Stimulated activated CD8-positive, alpha-beta memory T cell treated with anti-CD3 and anti-CD28 coated beads, Interleukin-12 subunit alpha, Interleukin-12 subunit beta, amount 100 ng/mL, for 4 hours (primary cell): Measurements from ENCODE around the gene UBP1.
"Not testable (repeated sequence)": the region's sequence is repeated elsewhere in the genome, so short reads cannot be mapped to it uniquely, and the experiment has no call there.

ENCODE experiments used
- DNase-seq: peaks from one replicate; pipeline ENCODE4 v3.0.0-alpha.2; 2020; ENCODE audit warnings: low read depth

UBP1 gene, protein sequence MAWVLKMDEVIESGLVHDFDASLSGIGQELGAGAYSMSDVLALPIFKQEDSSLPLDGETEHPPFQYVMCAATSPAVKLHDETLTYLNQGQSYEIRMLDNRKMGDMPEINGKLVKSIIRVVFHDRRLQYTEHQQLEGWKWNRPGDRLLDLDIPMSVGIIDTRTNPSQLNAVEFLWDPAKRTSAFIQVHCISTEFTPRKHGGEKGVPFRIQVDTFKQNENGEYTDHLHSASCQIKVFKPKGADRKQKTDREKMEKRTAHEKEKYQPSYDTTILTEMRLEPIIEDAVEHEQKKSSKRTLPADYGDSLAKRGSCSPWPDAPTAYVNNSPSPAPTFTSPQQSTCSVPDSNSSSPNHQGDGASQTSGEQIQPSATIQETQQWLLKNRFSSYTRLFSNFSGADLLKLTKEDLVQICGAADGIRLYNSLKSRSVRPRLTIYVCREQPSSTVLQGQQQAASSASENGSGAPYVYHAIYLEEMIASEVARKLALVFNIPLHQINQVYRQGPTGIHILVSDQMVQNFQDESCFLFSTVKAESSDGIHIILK

DNA sequence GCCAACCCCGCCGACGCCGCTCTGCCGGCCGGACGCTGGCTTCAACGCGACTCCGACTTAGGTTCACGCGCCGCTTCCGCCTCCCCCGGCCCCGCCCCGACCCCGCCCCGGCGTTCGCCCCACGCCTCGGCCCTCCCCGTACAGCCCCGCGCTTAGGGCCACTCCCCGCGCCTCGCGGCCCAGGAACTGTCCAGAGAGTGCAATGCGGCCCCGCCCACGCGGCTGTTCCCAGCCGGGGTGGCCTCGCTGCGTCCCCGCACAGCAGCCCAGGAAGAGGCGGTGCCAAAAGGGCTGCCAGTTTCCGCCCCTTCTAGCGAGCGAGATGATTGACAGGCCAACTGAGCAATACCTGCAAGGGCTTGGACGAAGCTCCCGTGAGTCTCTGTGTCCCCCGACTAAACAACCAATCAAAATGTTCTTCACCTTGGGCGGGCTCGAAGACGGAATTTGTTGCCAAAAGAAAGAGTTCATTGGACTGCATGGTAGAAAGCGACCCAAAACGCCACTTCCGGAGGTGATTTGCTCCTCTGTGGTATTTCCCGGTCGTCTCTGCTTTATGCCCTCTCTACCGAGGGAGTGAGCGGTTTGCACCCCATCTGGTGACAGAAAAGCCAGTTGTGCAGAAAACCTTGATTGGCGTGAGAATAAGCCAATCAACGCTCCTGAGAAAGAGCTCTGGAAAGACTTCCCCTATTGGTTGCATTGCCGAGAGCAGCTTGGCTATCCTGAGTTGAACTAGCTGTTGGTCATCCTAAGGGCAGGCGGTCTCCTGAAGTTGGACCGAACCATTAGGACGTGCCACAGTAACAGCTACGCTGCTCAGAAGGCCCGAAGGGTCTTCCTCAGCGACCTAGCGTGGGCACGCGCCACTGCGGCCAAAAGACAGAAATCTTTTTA is at the start of gene UBP1:
TSS of gene UBP1 (minus strand) at position 78 of the 897 bp plus-strand sequence. CDS start 557 bp downstream, outside the sequence.
- DNase-seq = peak; percentile 95

- DNase-seq = no peak
These were observed 48.5 kb upstream of the UBP1 start for GRCh38 chr3:33488683-33489082.

DNA sequence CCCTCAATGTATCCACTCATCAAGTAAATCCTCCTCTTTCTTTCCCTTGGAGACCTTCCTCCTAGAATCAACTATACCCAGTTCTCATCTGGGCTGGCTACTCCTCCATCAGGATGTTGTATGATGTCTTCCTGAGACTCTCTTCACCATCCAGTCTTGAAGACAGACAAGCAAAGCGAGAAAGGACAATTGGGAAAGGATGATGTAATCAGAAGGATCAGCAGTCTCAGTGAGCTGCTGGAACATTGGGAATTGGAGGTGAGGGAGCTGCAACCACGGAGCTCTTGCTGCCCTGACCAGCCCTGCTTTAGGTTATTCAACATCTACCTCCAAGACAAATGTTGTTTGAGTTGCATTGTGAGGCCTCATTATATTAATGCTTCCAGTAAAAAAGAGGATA is 48.0 kb upstream of the UBP1 start:
- no peak for DNase-seq

GRCh38 chr3:33482111-33482521 is 41.9 kb upstream of the UBP1 start:
- no peak for DNase-seq

DNA sequence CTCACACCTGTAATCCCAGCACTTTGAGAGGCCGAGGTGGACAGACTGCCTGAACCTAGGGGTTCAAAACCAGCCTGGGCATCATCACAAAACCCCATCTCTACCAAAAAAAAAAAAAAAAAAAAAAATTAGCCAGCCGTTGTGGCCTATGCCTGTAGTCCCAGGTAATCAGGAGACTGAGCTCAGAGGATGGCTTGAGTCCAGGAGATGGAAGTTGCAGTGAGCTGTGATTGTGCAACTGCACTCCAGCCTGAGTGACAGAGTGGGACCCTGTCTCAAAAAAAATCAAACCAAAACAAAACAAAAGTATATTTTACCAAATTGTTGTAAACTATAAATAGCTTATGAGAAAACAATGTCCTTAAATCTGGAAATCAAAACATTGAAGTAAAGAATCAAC is 34.7 kb upstream of the UBP1 start:
- DNase-seq = no peak

DNA sequence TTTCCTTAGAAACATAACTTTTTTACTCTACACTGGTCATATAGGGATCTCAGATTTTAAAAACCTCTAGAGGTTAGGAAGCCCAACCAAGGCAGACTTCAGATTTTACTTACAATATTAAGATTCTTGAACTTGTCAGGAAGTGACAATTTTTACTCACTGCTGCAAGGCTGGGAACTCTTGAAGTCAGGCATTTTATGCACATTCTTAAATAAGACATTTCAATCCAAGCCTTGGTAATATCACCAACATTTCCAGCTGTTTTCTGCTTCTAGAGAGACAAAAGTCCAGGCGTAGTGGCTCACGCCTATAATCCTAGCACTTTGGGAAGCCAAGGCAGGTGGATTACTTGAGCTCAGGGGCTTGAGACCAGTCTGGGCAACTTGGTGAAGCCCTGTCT is 33.6 kb upstream of the UBP1 start:
- DNase-seq = no peak

DNA sequence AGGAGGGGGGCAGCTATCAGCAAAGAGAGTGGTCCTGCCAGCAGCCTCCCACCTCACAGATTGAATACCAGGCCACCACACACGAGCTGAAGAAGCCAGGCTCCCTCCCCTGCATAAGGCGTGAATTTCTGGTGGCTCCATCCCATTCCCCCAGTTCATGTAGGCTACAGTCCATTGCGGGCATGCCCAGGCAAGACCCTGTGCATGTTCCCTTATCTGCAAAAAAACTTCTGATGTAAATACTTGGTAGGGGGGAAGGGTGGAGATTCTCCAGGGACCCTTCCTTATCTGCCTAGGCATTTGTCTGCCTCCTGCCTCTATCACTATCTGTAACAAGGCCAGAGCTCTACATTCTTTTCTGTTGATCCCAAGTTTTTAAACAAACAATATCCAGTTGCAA is 27.6 kb upstream of the UBP1 start:
- DNase-seq = no peak

GRCh38 chr3:33461097-33461496 is 20.9 kb upstream of the UBP1 start:
- no peak for DNase-seq

GRCh38 chr3:33459577-33459976 is 19.4 kb upstream of the UBP1 start:
- not testable (repeated sequence) for DNase-seq

- DNase-seq = no peak
These were observed 18.2 kb upstream of the UBP1 start for GRCh38 chr3:33458446-33458845.

- DNase-seq = no peak
These were observed 16.6 kb upstream of the UBP1 start for GRCh38 chr3:33456756-33457155.

GRCh38 chr3:33453331-33453761 is 13.1 kb upstream of the UBP1 start:
- DNase-seq = no peak

- DNase-seq = not testable (repeated sequence)
These were observed 11.8 kb upstream of the UBP1 start for GRCh38 chr3:33451994-33452393.

- DNase-seq = no peak
These were observed 7.8 kb upstream of the UBP1 start for GRCh38 chr3:33447958-33448357.

- not testable (repeated sequence) for DNase-seq
These were observed 7.0 kb upstream of the UBP1 start for GRCh38 chr3:33447256-33447625.

DNA sequence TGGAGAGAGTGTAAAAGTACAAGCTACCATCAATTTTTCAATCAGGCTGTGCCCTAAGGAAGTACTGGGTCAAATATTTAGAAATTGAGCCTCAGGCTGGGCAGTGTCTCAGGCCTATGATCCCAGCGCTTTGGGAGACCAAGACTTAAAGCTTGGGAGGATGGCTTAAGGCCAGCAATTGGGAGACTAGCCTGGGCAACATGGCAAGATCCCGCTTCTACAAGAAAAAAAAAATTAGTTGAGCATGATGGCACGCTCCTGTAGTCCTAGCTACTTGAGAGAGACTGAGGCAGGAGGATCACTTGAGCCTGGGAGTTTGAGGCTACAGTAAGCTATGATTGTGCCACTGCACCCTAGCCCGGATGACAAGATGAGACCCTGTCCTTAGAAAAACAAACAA is 2.0 kb upstream of the UBP1 start:
- no peak for DNase-seq

DNA sequence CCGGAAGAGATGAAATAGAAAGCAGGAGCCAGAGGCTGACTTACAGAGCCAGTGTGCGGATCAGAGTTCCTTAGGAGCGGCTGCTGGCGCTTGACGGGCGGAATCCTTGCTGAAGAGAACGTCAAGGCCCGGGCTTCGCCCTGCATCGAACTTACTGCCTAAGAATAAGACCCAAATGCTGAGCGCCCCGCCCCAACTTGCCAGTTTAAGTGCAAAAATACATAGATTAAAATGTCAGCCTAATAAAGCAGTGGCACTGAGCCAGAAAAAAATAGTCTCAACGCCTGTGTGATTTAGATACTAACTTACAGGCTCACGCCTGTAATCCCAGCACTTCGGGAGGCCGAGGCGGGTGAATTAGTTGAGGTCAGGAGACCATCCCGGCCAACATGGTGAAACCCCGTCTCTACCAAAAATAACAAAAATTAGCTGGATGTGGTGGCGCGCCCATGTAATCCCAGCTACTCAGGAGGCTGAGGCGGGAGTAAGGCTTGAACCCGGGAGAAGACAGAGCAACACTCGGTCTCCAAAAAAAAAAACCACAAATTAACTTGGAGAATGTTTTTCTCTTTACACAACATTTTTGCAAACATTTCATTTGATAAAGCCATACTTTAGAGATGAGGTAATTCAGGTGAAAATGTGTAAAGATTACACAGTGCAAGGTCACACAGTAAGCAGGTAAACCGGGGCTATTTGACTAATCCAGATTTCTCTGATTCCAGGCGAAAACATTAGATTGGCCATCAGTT is 1.2 kb upstream of the UBP1 start:
- no peak for DNase-seq

- DNase-seq = peak; percentile 22
These were observed 468 bp downstream of the UBP1 start for GRCh38 chr3:33439546-33440327.

DNA sequence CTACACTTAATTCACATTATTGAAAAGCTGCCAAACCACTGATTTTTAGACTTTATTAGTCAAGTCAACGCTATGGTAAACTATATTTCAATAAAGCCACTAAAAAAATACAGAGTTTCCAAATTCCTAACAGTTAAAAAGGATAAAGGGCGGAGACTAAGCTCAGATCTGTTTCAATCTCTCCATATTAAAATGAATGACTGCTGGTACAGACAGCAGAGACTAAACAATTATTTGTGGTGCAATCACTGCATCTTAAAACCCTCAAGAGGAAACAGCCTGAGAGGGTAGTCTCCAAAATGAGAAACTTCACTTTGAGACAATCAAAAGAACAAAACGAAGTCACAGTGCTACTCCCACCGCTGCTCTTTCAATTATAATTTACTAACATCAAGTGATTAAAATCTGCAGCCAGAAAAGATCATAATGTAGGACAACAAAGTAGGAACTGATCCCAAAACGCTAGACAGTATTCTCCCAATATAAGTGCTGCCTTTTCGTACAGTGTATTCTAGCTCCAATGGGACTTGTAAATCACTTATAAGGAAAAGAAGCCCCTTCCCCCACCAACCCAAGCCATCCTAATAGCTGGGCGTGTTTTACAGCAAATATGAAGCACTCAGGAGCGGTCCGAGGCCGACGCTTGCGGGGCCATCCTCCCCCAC is 1.2 kb downstream of the UBP1 start:
- DNase-seq = no peak

- DNase-seq = no peak
These were observed 1.9 kb downstream of the UBP1 start for GRCh38 chr3:33438284-33438668.
